ENCODE measurements around the gene VAT1L.

DNA sequence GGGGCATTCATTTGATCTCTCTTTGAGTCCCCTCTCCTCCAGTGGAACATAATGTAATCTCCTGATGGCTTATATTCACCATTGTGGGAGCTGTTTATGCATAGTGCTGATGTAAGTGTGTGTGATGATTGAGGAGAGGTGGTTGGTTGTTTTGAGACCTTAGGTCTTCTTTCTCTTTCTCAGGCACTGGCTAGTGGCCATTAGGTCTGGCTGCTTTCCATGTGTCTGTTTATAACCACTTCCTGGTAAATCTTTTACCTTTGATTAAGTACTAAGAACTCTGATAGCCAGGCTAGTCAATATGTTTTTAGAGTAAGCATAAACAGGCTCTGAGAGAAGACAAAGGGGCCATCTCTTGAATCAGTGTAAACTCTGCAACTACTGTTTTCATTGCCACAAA is 27.9 kb downstream of the VAT1L start:
- TF ChIP-seq, protein P1, sequence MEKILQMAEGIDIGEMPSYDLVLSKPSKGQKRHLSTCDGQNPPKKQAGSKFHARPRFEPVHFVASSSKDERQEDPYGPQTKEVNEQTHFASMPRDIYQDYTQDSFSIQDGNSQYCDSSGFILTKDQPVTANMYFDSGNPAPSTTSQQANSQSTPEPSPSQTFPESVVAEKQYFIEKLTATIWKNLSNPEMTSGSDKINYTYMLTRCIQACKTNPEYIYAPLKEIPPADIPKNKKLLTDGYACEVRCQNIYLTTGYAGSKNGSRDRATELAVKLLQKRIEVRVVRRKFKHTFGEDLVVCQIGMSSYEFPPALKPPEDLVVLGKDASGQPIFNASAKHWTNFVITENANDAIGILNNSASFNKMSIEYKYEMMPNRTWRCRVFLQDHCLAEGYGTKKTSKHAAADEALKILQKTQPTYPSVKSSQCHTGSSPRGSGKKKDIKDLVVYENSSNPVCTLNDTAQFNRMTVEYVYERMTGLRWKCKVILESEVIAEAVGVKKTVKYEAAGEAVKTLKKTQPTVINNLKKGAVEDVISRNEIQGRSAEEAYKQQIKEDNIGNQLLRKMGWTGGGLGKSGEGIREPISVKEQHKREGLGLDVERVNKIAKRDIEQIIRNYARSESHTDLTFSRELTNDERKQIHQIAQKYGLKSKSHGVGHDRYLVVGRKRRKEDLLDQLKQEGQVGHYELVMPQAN (conservative IDR thresholded peaks at IDR 0.05) = no peak
- no peak for TF ChIP-seq RCOR1 (conservative IDR thresholded peaks at IDR 0.05; ENCODE audit: low read depth, low read length)
- no peak for TF ChIP-seq ZZZ3 (IDR thresholded peaks at IDR 0.05; ENCODE audit: control insufficient read depth, insufficient read length, low read depth)
- no peak for TF ChIP-seq SRF (IDR thresholded peaks at IDR 0.05; ENCODE audit: low read depth in 2 of 2, low read length in 2 of 2)
- TF ChIP-seq, protein P2, sequence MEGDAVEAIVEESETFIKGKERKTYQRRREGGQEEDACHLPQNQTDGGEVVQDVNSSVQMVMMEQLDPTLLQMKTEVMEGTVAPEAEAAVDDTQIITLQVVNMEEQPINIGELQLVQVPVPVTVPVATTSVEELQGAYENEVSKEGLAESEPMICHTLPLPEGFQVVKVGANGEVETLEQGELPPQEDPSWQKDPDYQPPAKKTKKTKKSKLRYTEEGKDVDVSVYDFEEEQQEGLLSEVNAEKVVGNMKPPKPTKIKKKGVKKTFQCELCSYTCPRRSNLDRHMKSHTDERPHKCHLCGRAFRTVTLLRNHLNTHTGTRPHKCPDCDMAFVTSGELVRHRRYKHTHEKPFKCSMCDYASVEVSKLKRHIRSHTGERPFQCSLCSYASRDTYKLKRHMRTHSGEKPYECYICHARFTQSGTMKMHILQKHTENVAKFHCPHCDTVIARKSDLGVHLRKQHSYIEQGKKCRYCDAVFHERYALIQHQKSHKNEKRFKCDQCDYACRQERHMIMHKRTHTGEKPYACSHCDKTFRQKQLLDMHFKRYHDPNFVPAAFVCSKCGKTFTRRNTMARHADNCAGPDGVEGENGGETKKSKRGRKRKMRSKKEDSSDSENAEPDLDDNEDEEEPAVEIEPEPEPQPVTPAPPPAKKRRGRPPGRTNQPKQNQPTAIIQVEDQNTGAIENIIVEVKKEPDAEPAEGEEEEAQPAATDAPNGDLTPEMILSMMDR (IDR thresholded peaks at IDR 0.05 in 2 of 3, conservative IDR thresholded peaks at IDR 0.05 in 1 of 3; ENCODE audit: control insufficient read depth in 2 of 3, extremely low read depth in 1 of 3, insufficient read depth in 1 of 3, low read depth in 3 of 3, low read length in 3 of 3) = no peak
- no peak for TF ChIP-seq TAF1 (IDR thresholded peaks at IDR 0.05; ENCODE audit: borderline replicate concordance, low read depth, low read length)
- TF ChIP-seq EZH2 (IDR thresholded peaks at IDR 0.05; ENCODE audit: borderline replicate concordance, control insufficient read depth, low read depth, low read length) = no peak
- no peak for TF ChIP-seq FOS (IDR thresholded peaks at IDR 0.05; ENCODE audit: borderline replicate concordance, extremely low read depth, insufficient read length)
- no peak for TF ChIP-seq POLR2A (IDR thresholded peaks at IDR 0.05; ENCODE audit: low read depth, low read length)
- no peak for TF ChIP-seq POLR2AphosphoS5 (IDR thresholded peaks at IDR 0.05; ENCODE audit: low read length)
